Fibroblast of lung (primary cell): ENCODE results near the gene SERGEF. TPM values are rescaled to one million over a fixed set of nuclear protein-coding genes. Genes with fewer than 3 reads are reported as not detected.

Experiments
- DNase-seq, 2 donors: peaks; one replicate each; pipeline versions ENCODE4 v3.0.0 to v3.0.0-alpha.2; 2010; ENCODE audit warnings: low read depth in 2 of 2
- H2AFZ ChIP-seq: 2 replicates; pipeline ENCODE4 v1.5.1; 2012; ENCODE audit warnings: low read length, control low read depth, inconsistent platforms
- H3K27ac ChIP-seq: 2 replicates; pipeline ENCODE4 v1.5.1; 2011; ENCODE audit warnings: low read length, control low read depth; ENCODE audit not compliant: insufficient read depth
- H3K27me3 ChIP-seq: 2 replicates; pipeline ENCODE4 v1.5.1; 2011; ENCODE audit warnings: mild to moderate bottlenecking, low read length; ENCODE audit not compliant: control insufficient read depth, insufficient read depth
- H3K36me3 ChIP-seq: 2 replicates; pipeline ENCODE4 v1.5.1; 2011; ENCODE audit warnings: low read length; ENCODE audit not compliant: control insufficient read depth, insufficient read depth
- H3K4me1 ChIP-seq: 2 replicates; pipeline ENCODE4 v1.5.1; 2011; ENCODE audit warnings: low read length; ENCODE audit not compliant: control insufficient read depth, insufficient read depth; ENCODE audit errors: extremely low read depth
- H3K4me2 ChIP-seq: 2 replicates; pipeline ENCODE4 v1.5.1; 2011; ENCODE audit warnings: low read length, control low read depth; ENCODE audit not compliant: insufficient read depth; ENCODE audit errors: extremely low read depth
- H3K4me3 ChIP-seq, 4 experiments: fragments of 200-600 bp in 1 of 4; sonication (generic) in 1 of 4; replicated peaks in 1 of 4; 2 replicates each; pipeline ENCODE4 v1.5.1; 2011 to 2016; ENCODE audit warnings: low read length in 4 of 4, low read depth in 3 of 4, mild to moderate bottlenecking in 3 of 4, control low read depth in 2 of 4, inconsistent platforms in 1 of 4, mixed read lengths in 1 of 4; ENCODE audit not compliant: insufficient read depth in 1 of 4; ENCODE audit errors: control extremely low read depth in 1 of 4
- H3K79me2 ChIP-seq: 2 replicates; pipeline ENCODE4 v1.5.1; 2012; ENCODE audit warnings: mild to moderate bottlenecking, low read length, inconsistent platforms; ENCODE audit not compliant: control insufficient read depth, insufficient read depth
- H3K9ac ChIP-seq: 2 replicates; pipeline ENCODE4 v1.5.1; 2011; ENCODE audit warnings: mild to moderate bottlenecking, low read length, control low read depth; ENCODE audit not compliant: insufficient read depth
- H3K9me3 ChIP-seq: 2 replicates; pipeline ENCODE4 v1.5.1; 2012; ENCODE audit warnings: low read depth, low read length; ENCODE audit not compliant: control insufficient read depth, insufficient read depth
- H4K20me1 ChIP-seq: 2 replicates; pipeline ENCODE4 v1.5.1; 2011; ENCODE audit warnings: low read length; ENCODE audit not compliant: control insufficient read depth, insufficient read depth; ENCODE audit errors: extremely low read depth
- CTCF ChIP-seq, 2 donors: IDR thresholded peaks in 1 of 2; conservative IDR thresholded peaks in 1 of 2; 1 replicate in 1 of 2; 2 replicates in 1 of 2; pipeline ENCODE4 v1.5.1; 2011 to 2012; ENCODE audit warnings: low read length in 2 of 2, control low read depth in 1 of 2, inconsistent platforms in 1 of 2, low read depth in 1 of 2, mild to moderate bottlenecking in 1 of 2
- EZH2 ChIP-seq: IDR thresholded peaks from 2 replicates; pipeline ENCODE4 v1.5.1; 2012; ENCODE audit warnings: low read length, control low read depth, mild to moderate bottlenecking; ENCODE audit errors: missing control alignments
- polyA plus RNA-seq, 2 donors: library from polyadenylated mRNA; depleted of rRNA in 1 of 2; stranded (reverse) in 1 of 2; unstranded in 1 of 2; fragments of >200 nt; gene quantifications; 2 replicates each; pipeline ENCODE4 v1.2.1, GENCODE V29; 2011 to 2012; ENCODE audit warnings: missing spikeins in 1 of 2
- total RNA-seq: library from RNA; depleted of rRNA; stranded (reverse); fragments of >200 nt; gene quantifications from 2 replicates; pipeline ENCODE4 v1.2.1, GENCODE V29; 2014

SERGEF gene
- total and polyA plus RNA-seq, 2 donors (not counting 1 experiment from before 2014, with no cell fraction given): 14.5 to 38.5 TPM

GRCh38 chr11:17929171-17929570 is 83.7 kb downstream of the SERGEF start:
- Histone ChIP-seq H3K4me2 (no peak overlapping the region), H3K9me3 (no peaks in the 10 kb centered on the region), H3K4me1 (peaks cover 4% of the 10 kb centered on the region), H3K79me2 (no peaks in the 10 kb centered on the region), H4K20me1 (no peaks in the 10 kb centered on the region), H3K36me3 (no peaks in the 10 kb centered on the region), H3K27ac (no peak overlapping the region), H3K27me3 (no peaks in the 10 kb centered on the region), H3K4me3 (no peak overlapping the region), H3K9ac (no peak overlapping the region), H2AFZ (no peak overlapping the region)
- no peak for DNase-seq
- no peak for TF ChIP-seq CTCF (conservative IDR thresholded peaks at IDR 0.05 in 1 of 2, IDR thresholded peaks at IDR 0.05 in 1 of 2; ENCODE audit: low read depth in 1 of 2, low read length in 2 of 2)
- TF ChIP-seq EZH2: no peak

GRCh38 chr11:17927681-17928343 is 85.0 kb downstream of the SERGEF start:
- TF ChIP-seq CTCF (conservative IDR thresholded peaks at IDR 0.05 in 1 of 2, IDR thresholded peaks at IDR 0.05 in 1 of 2; ENCODE audit: low read depth in 1 of 2, low read length in 2 of 2) (no peak), EZH2 (no peak)
- no peak overlapping the region for H2AFZ ChIP-seq

GRCh38 chr11:17927041-17927440 is 85.8 kb downstream of the SERGEF start:
- Histone ChIP-seq H3K36me3 (no peaks in the 10 kb centered on the region), H3K4me2 (no peak overlapping the region), H3K27me3 (no peaks in the 10 kb centered on the region), H3K79me2 (no peaks in the 10 kb centered on the region), H4K20me1 (no peaks in the 10 kb centered on the region), H3K9me3 (no peaks in the 10 kb centered on the region), H3K9ac (no peak overlapping the region), H3K4me3 (no peak overlapping the region), H2AFZ (no peak overlapping the region), H3K4me1 (peaks cover 4% of the 10 kb centered on the region), H3K27ac (no peak overlapping the region)
- TF ChIP-seq CTCF (conservative IDR thresholded peaks at IDR 0.05 in 1 of 2, IDR thresholded peaks at IDR 0.05 in 1 of 2; ENCODE audit: low read depth in 1 of 2, low read length in 2 of 2): no peak
- no peak for TF ChIP-seq EZH2
- no peak for DNase-seq

More at GRCh38 chr11:17927681-17928343, 85.0 kb downstream of the SERGEF start:
- DNase-seq: peak in 1 of 2 donors; percentile 92
- H3K9ac ChIP-seq: no peak overlapping the region
- H3K4me2 ChIP-seq: no peak overlapping the region
- peaks cover 4% of the 10 kb centered on the region for H3K4me1 ChIP-seq
- H4K20me1 ChIP-seq: no peaks in the 10 kb centered on the region
- no peaks in the 10 kb centered on the region for H3K79me2 ChIP-seq
- H3K27ac ChIP-seq: no peak overlapping the region
- no peaks in the 10 kb centered on the region for H3K9me3 ChIP-seq
- no peaks in the 10 kb centered on the region for H3K36me3 ChIP-seq
- H3K27me3 ChIP-seq: no peaks in the 10 kb centered on the region
- no peak overlapping the region for H3K4me3 ChIP-seq
